Measurements from ENCODE around the gene GSKIP.

- TF ChIP-seq TCF7L2 (IDR thresholded peaks at IDR 0.05; ENCODE audit: borderline replicate concordance, low read depth, low read length) (no peak), CTCF (tag by site-specific recombination; IDR thresholded peaks at IDR 0.05) (no peak), PRDM6 (tag by site-specific recombination; IDR thresholded peaks at IDR 0.05) (no peak), ZNF610 (tag by site-specific recombination; IDR thresholded peaks at IDR 0.05; ENCODE audit: borderline replicate concordance) (no peak), ZNF112 (tag by site-specific recombination; IDR thresholded peaks at IDR 0.05) (no peak), ATF2 (tag by site-specific recombination; IDR thresholded peaks at IDR 0.05; ENCODE audit: low read depth) (no peak), ZNF121 (tag by site-specific recombination; IDR thresholded peaks at IDR 0.05) (no peak)
These were observed 11.3 kb upstream of the GSKIP start for GRCh38 chr14:96351986-96352385.
